Stimulated activated CD8-positive, alpha-beta memory T cell treated with anti-CD3 and anti-CD28 coated beads, Interleukin-4, amount 100 ng/mL, for 4 hours (primary cell): ENCODE data around the gene CAMK2D.
A peak's percentile ranks its signal among the peaks of the same experiment; 100 is the strongest.

Experiments
- DNase-seq, 2 donors: peaks; one replicate each; pipeline ENCODE4 v3.0.0-alpha.2; 2020; ENCODE audit warnings: low read depth in 2 of 2, low spot score in 1 of 2

CAMK2D gene

DNA sequence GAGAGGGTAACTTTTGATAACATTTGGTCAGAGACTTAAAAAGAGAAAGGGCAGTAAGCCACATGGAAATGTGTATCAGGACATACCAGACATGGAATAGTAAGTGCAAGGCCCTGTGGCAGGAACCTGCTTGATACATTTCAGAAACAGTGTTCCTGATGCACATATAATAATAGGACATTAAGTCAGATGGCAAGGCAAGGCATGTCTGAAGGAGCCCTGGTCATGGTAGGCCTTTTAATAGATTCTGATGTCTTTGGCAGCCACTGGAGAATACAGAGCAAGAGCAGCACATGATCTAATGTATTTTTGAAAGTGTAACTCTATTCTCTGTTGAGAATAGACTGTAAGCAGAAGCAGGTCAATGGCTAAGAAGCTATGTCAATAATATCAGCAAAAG, 279.7 kb downstream of the CAMK2D start:
- DNase-seq = no peak

DNA sequence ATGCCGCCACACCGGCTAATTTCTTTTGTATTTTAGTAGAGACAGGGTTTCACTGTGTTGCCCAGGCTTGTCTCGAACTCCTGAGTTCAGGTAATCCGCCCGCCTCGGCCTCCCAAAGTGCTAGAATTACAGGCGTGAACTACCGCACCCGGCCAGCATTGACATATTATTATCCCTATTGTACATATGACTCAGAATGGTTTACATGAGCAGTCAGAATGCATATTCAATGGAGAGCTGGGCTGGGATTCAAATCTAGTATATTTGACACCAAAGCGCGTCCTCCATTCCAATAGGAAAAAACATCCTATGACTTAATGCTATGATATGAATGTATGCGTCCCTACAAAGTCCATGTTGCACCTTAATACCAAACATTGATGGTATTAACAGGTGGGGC, 281.4 kb downstream of the CAMK2D start:
- no peak for DNase-seq

DNA sequence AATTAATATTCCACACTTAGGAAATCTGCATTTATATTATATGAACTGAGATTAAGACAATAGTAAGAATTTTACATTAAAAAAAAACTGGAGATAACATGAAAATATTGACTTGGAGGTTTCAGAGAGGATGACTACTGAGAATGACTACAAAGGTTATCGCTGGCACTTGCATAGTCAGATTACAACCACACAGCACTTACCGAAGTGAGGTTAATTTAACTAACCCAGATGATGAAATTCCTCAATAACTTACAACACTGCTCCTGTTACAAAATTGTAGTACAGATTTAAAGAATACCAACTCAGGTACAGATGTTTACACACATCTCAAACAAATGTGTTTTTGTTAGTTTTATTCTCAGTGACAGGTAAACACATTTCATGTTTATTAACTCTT, 283.5 kb downstream of the CAMK2D start:
- no peak for DNase-seq

DNA sequence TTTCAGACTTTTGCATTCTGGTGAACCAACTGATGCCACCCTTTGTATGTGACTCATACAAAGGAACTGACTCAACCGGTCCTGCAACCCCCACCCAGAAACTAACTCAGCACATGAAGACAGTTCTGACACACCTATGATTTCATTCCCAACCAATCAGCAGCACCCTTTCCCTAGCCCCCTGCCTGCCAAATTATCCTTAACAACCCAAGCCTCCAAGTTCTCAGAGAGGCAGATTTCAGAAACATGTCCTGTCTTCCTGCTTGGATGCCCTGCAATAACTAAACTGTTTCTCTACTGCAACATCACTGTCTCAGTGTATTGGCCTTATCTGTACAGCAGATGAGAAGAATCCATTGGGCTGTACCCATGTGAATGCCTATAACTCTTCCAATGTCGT, 284.7 kb downstream of the CAMK2D start:
- DNase-seq = peak in 1 of 2 donors; percentile 4

DNA sequence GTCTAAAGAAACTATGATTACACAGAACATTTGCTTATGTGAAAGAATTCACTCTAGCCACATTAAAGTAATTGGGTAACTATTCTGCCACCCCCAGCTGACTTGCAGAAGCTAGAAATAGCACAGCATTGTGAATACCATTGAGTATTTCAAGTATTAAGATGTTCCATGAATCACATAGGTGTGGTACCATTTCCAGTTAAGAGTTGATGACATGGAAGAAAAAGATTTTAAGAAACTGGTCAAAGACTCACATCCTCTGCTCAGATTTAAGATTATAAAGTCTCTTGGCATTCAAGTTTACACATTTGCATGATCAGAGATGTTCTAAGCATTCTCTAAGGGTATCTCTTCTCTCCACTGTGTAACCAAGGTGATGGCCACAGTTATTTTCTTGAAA, 287.5 kb downstream of the CAMK2D start:
- no peak for DNase-seq

DNA sequence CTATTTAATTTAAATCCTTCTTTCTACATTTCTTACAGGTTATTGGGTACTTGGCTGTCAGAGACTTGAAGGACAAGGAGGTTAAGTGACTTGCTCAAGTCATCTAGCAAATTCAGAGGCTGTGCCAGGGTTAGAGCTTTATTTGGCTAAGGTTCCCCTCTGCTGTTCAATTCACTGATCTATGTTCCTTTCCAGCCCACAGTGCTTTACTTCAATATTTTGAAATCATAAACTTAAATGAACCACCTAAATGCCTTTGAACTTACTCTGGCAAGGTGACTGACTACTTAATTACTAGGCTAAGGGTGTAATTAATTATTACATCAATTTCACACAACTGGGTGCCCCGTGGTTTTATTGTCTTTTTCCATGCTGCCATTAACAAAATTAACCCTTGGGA, 288.7 kb downstream of the CAMK2D start:
- no peak for DNase-seq

DNA sequence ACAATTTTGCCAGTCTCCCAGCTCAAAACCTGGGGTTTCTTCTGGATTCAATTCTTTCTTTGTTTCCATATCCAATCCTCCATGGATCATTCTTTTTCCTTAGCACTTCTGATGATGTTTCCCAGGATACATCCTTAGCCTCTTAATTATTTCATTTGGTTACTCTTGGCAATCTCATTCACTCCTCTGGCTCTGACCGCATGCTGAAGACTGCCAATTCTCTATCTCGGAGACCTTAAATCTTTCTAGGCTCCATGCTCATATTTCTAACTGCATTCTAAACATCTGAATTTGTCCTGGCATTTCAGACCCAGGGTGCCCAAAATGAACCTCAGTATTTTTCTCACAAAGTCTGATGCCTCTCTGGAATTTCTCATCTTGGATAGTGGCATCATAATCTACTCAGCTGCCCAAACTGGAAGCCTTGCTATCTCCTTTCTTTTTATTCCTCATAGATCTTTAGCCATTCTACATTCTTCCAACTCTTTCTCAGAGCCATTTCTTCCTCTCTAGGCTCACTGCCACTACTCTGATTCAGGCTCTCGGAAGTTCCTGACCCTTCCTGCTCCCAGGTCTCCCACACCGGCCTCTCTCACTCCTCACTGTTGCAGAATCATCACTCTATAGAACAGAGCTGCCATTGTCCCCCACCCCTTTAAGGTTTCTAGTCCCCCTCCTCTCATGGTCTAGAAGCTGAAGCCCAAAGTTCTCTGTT, 290.2 kb downstream of the CAMK2D start:
- no peak for DNase-seq

DNA sequence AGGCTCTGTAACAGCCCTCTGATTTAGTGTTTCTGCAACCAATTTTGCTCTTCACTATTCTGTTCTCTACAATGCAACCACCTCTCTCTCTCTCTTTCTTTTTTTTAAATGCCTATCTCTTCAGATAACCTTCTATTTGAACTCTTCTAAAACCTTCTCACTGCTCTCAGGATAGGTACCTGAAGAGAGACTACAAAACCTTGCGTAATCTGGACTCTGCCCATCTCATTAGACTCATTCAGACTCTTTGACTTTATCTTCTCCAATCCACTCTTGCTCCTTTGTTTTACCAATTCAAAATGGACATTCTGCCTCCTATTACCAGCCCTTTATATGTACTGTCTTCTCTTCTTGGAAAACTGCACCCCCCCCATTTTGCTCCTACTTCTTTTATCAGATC, 291.6 kb downstream of the CAMK2D start:
- no peak for DNase-seq

DNA sequence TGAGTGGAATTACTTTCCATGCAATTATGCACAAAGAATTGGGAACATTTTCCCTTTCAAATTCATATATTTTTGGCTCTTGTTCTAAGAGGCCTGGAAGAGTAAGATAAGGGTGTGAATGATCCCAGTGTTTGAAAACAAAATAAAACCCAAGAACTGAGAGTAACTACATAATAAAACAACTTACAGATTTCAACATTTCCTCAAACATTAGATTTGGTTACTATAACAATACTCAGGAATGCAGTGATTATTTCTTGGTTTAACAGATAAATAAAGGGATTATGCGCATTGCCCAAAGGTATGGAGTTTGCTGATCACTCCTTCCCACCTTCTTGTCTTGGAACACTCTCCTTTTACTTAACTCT, 292.5 kb downstream of the CAMK2D start:
- no peak for DNase-seq

DNA sequence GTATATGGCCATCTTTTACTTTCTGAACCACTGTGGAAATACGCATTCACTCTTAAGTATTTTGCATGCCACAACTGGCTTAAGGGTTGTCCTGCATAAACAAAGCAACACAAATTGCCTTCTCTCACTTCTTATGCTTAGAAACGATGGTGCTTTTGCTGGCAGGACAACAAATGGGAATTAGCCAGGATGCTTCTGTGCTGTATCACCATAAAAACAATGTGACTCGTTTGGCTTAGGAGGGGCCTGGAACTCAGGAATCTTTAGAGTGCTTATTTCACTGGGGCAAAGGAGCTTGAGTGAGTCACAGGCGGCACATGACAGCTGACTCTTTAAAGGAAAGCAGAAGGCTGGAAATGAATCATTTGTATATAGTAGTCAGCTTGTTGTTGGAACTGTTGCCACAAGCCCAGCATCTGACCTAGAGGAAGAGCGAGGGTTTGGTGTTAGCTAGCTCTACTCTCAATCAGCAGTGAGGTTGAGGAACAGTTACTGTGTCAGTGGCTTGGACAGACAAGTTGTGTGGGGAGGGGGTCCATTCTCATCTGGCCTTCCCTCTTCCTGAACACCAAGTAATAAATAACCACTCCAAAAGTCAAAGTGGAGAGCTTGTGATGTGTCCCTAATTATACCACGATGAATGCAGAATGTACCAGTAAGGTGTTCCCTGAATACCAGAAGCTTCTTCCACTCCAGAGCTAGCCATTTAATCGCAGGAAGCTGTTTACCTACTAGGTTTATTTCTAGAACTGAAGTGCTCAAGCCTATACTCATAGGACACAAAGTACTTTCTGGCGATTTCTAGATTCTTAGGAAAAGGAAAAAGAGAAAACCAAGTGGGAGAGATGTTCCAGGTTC, 293.1 kb downstream of the CAMK2D start:
- DNase-seq = no peak

DNA sequence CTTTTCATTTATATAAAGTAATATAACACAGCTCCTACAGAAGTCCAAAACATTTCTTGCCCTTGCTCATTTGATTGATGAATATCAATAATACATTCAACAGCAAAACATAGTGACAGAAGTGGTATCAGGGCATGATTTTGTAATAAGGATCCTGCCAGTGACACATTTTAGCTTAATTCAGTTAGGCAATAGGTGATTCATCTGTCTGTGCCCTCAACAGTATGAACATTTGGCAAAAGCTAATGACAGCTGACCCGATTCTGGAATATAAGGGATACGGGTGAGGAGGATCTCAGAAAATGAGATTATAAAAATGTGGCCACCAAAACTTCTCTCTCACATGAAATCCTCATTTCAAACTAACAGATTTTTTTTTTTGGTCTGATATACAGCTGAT, 294.0 kb downstream of the CAMK2D start:
- DNase-seq = no peak

DNA sequence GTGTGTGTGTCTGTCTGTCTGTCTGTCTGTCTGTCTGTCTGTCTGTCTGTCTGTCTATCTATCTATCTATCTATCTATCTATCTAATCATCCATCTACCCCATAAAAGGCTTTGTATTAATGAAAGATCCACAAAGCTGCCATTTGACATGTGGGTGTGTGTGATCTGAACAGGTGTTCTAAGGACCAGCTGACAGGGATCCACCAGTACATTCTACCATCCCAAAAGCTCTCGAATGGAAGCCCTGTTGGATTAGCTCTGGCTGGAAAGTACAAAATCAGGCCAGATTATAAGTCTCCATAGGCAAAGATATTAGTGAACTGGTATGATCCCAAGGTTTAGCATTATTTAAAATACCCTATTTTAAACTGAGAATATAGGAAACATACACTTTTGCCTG, 299.3 kb downstream of the CAMK2D start:
- no peak for DNase-seq

DNA sequence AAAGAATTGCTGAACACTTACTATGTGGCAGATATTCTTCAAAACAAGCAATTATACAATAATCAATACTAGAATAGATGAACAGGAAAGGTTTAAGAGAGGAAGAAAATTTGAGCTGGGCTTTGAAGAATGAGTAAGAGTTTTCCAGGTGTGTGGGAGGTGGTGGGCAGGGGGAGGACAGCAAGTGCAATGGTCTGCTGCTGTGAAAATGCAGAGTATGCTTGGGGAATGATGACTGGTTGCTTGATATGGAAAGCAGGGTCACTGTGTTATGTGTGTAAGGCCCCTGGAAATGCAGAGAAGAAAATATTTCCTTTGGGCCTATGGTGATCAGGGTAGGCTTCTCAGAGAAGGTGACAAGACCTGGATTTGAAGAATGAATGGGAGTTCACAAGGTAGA, 300.3 kb downstream of the CAMK2D start:
- DNase-seq = no peak

DNA sequence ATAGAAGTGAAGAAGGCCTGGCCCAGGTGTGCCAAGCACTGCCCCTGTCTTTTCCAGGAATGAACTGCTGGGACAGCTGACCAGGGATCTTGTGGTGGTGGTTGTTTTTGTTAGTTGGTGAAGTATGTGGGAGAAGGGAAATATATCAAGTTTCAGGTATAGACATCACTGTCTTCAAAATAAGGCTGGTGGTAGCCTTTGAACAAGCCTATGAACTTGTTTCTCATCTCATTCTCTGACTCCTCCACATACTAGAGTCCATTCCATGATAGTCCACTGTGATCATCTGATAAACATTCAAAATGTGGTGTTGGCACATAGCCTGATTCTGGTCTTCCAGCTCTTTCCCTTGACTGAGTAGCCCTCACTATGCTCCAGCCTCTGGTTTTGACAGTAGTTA, 303.7 kb downstream of the CAMK2D start:
- no peak for DNase-seq

DNA sequence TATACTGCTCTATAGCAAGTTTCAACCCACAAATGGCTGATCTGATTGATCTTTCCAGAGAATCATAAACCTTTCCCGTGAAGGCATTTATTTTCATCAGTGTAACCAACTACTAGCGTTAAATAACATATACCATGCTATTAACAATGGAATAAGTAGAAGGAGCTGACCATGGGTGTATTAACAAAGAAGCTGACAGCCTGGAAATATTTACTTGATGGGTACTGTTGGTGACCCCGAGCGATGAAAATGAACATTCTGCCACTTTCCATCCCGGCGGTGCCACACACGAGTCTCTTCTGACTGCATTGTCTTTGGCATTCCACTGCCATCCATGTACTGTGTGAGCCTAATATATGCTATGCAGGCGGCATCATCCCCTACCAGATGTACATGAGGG, 304.4 kb downstream of the CAMK2D start:
- DNase-seq = no peak

DNA sequence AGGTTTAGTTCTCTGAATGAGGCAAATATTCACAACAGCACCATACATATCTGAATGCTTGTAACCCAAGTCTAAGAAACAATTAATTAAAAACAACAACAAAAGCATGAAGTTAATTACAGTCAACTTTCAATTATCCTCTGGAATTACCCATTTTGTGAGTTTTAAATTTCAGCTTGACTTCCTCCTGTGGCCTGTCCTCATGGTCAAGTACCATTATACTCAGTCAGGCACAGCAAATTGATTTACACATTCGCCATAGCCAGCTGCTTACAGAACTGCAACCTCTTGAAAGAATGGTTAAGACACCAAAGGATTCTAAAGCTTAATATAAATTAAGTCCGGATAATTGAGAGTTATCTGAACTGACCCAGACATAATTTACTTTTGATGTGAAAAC, 306.5 kb downstream of the CAMK2D start:
- no peak for DNase-seq

DNA sequence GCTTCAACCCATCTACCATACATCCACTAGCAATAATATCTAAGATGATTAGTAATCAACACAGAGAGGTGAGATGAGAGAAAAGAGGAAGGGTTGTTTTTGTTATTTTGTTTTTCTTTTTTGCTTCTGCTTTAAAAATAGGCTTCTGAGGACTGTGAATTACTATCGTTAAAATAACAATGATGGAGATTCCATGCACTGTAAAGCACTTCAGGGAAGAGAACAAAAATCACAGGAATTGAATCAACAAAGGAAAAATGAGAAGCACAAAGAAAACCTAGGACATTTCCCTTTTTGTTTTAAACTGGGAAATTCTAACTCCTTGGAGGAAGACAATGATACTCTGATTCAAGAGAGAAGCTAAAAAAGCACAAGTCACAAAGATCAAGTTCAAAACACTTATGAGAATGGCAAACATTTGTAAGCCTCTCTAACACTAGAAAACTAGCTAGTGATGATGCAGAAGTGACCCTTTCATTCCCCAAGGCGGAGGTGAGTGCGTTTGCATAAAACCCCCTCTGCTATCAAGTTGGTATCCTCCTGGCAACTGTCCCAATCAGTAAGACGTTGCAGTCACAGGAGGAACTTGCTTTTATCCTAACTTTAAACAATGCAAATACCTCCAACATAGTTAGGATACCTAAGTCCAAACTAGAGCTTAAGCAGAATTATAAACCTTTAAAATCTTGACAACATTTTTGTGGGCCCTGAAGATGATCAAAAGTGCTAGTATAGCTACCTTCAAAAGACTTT, 308.5 kb downstream of the CAMK2D start:
- no peak for DNase-seq

DNA sequence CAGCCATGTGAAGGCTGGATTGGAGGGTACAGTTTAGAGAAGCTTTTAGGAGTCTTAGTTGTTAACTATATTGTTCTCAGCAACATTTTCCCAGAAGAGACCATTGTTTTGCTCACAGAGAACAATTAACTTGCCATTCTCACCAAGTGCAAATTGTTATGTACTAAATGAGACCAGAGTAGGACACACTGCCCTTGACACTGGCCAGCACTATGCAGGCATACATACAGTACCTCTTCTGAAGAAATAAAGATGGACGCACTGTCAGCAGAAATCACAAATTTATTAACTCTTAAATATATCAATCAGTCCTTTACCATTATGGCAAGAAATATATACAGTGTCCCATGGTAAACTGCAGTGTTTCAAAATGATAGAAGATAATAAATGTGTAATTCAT, 309.4 kb downstream of the CAMK2D start:
- no peak for DNase-seq

DNA sequence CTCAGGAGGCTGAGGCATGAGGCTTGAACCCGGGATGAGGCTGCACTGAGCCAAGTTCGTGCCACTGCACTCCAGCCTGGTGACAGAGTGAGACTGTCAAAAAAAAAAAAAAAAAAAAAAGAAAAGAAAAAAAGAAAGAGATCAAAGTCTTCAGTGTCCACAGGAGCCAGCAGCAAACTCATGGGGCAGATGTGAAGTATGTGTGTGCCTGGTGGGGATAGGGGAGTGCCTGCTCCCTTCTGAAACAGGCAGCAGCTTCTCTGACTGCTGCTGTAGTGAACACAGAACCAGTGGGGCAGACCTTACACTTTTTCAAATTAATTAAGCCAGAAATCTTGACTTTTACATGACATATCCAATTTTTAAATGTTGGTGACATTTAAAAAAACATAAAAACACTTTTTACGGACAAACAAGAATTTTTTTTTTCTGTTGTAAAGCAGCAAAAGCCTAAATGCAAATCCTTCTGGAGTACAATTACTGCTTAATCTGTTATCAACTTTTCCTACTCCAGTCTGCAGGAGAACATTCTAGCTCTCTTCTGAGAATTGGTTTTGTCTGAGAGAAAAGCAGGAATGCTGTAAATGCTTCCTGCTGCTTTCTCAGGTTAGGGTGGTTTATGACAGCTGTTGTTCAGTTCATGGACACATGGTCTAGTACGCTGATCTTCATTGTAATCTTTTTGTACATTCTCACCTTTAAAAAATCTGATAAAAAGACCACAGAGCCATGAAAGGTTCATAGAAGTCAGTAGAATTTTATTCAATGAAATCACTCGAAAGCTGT, 311.1 kb downstream of the CAMK2D start:
- DNase-seq = no peak

DNA sequence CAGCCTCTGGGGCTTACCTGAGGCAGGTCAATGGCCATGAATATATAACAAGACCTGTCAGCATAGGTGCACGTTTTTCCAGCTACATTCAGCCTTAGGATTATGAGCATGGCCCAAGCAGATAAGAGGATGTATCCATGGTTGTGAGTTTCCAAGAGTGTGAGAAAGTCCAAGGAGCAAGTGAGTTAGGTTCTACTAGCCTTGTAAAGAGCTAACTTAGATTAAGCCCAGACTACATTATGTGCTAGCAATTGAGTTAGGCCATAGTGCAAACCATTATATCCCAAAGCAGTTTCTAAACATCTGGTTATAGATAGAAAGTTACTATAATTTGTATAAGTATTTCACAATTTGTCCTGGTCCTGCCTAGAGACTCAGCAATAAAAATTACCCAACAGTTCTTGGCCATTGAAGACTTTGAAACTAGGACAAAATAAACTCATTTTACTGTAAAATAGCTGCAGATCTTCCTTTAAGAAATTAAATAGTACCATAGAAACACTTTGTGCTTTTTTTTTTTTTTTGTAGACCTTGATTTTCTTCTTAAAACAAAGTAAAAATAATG, 312.0 kb downstream of the CAMK2D start:
- no peak for DNase-seq

DNA sequence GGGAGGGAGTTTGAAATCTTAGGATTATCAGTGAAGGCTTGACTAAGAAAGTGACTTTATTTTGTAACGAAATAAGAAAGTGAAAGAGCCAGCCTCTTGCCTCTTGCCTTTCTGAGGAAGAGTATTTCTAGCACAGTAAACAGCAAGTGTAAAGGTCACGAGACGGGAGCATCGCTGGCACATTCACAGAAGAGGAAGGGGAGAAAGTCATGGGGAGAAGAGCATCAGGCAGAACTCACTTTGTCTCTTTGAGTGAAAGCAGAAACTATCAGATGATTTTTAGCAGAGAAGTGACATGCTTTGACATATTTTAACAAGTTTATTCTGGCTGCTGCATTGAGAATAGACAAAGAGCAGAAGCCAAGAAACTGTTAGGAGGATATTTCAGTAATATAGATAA, 313.8 kb downstream of the CAMK2D start:
- DNase-seq = no peak
